AG09309 (cell line): ENCODE measurements around the gene TXNL4B.
A peak's percentile ranks its signal among the peaks of the same experiment; 100 is the strongest.

Source experiments
- DNase-seq: peaks from one replicate; pipeline ENCODE4 v3.0.0-alpha.2; 2010; ENCODE audit warnings: low read depth
- H3K4me3 ChIP-seq: 2 replicates; pipeline ENCODE4 v1.5.1; 2011; ENCODE audit warnings: mild to moderate bottlenecking, low read depth, low read length, moderate library complexity; ENCODE audit not compliant: control insufficient read depth
- TF ChIP-seq, protein P1 (sequence below): IDR thresholded peaks from 2 replicates; pipeline ENCODE4 v1.5.1; 2011; ENCODE audit warnings: mild to moderate bottlenecking, low read depth, low read length, inconsistent platforms; ENCODE audit not compliant: insufficient read depth, control insufficient read depth; ENCODE audit errors: missing control alignments

TXNL4B gene

DNA sequence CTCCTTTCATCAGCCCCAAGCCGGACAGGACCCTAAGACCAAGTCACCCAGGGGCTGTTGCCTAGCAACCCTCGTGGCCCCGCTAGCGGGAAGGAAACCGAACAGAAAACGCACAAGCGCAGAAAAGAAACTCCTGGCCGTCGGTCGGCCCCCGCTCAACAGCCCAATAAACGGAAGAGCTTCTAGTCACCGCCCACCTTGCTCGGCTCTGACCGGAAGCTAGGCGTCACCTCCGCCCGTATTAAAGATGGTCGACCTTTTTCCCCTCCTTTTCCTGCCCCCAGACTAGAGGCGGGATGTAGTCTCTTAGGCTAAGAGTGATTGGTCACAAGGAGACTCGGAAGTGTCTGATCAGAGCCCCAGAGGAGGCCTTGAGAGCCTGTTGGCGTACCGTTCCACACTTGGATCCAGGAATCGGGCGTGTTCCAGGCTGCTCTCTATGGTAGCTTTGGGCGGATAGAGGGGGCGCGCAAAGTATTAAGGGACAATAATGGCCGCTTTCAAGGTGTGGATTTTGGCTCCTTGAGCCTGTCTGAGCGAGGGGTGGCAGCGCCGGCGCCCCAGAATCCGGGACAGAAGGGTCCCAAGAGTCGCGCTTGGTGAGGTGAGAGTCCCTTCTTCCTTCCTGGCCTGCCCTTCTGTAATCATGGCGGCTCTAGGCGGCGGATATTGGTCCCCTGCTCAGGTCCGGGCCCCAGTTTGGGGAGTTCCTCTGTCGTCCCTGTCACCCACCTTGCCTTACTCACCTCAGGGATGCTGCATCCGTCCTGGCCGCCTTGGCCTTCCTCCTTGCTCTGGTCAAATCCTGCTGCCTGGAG is at the start of gene TXNL4B, which contains the start of gene DHX38:
Gene TXNL4B (minus strand): TSS at position 173 of the 818 bp plus-strand sequence. CDS start 2,871 bp downstream, outside the sequence.
Gene DHX38 (plus strand): TSS at position 400 of the 818 bp plus-strand sequence. CDS start 2,311 bp downstream, outside the sequence.
- DNase-seq: peak; percentile 97
- TF ChIP-seq, protein P1, sequence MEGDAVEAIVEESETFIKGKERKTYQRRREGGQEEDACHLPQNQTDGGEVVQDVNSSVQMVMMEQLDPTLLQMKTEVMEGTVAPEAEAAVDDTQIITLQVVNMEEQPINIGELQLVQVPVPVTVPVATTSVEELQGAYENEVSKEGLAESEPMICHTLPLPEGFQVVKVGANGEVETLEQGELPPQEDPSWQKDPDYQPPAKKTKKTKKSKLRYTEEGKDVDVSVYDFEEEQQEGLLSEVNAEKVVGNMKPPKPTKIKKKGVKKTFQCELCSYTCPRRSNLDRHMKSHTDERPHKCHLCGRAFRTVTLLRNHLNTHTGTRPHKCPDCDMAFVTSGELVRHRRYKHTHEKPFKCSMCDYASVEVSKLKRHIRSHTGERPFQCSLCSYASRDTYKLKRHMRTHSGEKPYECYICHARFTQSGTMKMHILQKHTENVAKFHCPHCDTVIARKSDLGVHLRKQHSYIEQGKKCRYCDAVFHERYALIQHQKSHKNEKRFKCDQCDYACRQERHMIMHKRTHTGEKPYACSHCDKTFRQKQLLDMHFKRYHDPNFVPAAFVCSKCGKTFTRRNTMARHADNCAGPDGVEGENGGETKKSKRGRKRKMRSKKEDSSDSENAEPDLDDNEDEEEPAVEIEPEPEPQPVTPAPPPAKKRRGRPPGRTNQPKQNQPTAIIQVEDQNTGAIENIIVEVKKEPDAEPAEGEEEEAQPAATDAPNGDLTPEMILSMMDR: no peak
- H3K4me3 ChIP-seq: peak within 1 kb of the TSS; percentile 99

DNA sequence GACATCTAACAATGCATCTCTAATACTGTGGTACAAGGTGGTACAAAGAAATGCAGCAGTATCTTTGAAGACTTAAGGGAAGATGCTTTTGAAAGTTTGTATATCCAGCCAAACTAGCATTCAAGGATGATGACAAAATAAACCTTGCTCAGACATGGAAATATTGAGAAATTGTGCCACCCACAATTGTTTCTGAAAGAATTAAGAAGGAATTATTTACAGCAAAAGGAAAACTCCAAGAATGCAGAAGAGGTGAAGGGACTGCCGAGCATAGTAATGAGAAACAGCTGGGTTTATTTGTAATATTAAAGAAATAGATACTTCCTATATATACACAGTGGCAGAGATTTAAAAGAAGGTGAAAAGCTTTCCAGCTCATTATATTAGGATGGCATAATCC is 49.1 kb upstream of the TXNL4B start:
- DNase-seq: no peak

DNA sequence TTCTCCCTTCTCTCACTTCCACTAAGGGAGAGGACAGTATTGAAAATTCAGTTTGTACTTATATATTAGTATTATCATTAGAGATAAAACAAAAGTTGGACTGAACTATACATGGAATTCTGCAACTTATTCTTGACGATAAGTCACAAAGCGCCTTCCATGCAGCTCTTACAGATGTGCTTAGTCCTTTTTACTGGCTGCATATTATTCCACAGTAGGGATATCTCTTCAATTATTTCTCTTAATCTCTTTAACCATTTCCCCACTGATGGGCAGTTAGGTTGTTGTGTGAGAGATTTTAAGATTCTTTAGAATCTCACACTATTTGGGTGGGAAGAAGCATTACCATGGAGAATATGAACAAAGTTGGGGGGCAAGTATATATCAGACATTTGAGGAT is 46.5 kb upstream of the TXNL4B start:
- no peak for DNase-seq
- TF ChIP-seq, protein P1: no peak

More for the DNA sequence above, 49.1 kb upstream of the TXNL4B start:
- TF ChIP-seq, protein P1: no peak
- H3K4me3 ChIP-seq: no peak overlapping the region

DNA sequence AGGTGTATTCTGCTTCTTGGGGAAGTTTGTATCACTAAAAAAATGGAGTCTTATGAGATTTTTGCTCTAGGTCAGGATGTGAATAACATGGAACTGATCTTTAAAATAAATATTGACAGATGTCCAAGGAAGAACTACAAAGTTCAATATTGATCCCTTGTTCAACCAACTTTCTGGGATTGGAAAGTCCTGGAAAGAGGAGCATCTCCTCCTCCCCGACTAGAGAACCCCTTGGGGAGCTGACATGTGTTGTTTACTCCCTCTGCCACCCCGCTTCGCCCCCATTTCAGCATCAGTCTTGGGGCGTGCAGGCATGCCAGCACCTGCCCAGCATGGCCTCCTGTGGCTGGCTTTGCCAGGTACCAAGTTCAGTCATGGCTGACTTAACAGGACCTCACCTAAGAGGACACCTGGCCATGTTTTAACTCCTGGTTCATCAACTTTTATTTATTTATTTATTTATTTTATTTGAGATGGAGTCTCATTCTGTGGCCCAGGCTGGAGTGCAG is 44.7 kb upstream of the TXNL4B start:
- no peak overlapping the region for H3K4me3 ChIP-seq
- DNase-seq: no peak
- TF ChIP-seq, protein P1: no peak

More for the DNA sequence above, 46.5 kb upstream of the TXNL4B start:
- no peak overlapping the region for H3K4me3 ChIP-seq

DNA sequence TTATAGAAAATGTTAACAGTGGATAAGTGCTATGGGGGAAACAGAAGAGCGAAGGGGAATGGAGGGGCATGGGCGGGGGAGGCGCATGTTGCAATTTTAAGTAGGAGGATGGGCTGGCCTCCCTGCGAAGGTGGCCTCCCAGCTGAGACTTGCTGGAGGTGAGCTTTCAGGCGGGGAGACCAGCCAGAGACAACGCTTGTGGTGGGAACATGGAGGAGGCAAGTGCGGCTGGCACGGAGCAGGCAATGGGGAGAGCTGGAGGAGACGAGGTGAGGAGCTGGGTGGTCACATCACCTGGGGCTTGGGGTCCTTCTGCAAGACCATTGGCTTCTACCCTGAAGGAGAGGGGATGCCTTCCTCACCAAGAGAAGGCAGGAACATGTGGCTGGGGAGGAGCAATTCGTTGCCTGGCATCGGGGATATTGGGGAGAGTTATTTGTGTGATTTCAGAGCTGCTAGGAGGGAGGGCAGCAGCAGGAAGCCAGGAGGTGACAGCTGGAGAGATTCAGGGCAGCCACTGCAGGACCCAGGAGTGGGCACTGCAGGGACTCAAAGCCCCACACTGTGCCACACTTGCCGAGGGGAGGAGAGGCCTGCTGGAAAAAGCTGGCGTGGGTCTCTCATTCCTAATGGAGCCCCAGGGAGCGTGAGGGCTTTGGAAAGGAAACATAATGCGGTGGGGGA is 44.1 kb upstream of the TXNL4B start:
- DNase-seq: no peak
- no peak overlapping the region for H3K4me3 ChIP-seq
- TF ChIP-seq, protein P1: no peak

DNA sequence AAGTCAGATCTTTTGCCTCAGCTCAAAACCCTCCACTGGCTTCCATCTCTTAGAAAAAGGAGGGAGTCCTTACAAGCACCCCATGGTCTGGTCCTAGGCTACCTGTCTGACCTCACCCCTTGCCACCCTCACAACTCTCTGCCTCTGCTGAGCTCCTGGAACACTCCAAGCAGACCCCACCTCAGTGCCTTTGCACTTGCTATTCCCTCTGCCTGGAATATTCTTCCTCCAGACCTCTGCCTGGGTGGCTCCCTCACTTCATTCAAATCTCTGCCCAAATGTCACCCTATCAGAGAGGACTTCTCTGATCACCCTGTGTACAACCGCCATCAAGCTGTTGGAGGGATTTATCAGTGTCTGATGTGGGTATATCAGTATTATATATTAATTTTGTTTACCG is 41.1 kb upstream of the TXNL4B start:
- DNase-seq: no peak
- TF ChIP-seq, protein P1: no peak

More for the DNA sequence above, 41.1 kb upstream of the TXNL4B start:
- no peak overlapping the region for H3K4me3 ChIP-seq
